Pulmonary artery endothelial cell (primary cell): Measurements from ENCODE around the gene MAP7. TPM values are rescaled to one million over a fixed set of nuclear protein-coding genes. Genes with fewer than 3 reads are reported as not detected.
"Not testable (repeated sequence)": the region's sequence is repeated elsewhere in the genome, so short reads cannot be mapped to it uniquely, and the experiment has no call there.

Source experiments
- DNase-seq: peaks from one replicate; pipeline ENCODE4 v3.0.0-alpha.2; 2011; ENCODE audit warnings: low read depth, low spot score
- total RNA-seq: library from RNA; depleted of rRNA; stranded (reverse); fragments of >200 nt; gene quantifications from 2 replicates; pipeline ENCODE4 v1.2.3, GENCODE V29; 2014

The MAP7 gene
- total RNA-seq, 1 donor from 2014 or later = 0.66 TPM

DNA sequence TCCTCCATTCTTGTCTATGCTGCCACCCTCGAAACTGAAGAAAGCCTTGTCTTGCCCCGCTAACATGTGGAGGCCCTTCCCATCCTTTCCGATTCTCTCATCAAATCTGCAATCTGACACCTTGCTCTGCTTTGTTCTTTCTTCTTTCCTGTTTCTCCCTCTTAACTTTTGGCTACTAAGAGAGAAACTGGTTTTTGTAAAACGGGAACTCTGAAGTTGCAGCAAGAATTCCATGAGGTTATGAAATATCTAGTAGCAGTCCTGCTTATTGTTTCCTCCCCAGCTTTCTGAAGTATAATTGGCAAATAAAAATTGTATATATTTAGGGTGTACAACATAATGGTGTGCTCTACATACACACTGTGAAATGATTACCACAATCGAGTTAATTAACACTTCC, 80.2 kb downstream of the MAP7 start:
- DNase-seq = no peak

DNA sequence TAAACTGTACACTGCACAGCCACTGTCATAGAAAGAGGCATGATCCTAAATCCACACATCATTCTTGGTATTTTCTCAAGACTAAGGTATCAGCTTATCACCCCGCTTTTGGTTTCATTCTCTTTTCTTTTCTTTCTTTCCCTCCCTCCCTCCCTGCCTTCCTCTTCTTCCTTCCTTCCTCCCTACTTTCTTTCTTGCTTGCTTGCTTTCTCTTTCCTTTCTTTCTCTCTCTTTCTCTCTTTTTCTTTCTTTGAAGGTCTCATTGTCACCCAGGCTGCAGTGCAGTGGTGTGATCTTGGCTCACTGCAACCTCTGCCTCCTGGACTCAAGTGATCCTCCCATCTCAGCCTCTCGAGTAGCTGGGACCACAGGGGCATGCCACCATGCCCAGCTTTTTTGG, 81.1 kb downstream of the MAP7 start:
- no peak for DNase-seq

DNA sequence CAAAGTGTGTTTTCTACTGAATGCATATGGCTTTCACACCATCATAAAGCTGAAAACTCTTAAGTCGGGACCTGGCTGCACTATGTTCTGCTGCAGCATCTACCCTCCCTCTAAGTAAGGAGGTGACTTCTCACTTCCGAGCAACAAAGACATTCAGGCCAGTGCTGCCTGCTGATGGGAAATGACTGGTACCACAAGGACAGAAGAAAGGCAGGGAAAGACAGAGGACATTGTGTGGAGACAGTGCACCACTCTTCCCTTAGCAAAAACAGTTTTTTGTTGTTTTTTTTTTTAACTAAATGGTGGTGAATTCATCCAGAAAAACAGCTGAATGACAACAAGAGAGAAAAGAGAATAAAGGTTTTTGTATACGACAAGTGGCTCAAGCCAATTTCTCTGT, 81.5 kb downstream of the MAP7 start:
- no peak for DNase-seq

DNA sequence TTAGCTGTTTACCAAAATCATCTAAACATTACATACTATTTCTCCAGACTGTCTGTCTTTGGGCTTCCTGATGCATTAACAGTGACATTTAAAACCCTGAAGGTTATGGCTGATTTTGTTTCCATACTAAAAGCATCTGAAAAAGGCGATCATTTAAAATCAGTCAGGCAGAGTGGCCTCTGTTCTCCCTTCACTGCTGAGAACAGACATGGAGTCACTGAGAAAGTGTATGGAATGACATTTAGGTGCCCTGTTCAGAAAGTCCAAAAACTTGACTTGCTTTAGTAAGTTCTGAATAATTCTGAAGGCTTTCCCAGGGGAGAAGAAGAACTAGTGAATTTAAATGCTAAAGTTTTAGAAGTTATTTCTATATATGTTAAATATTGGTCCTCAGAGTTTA, 83.0 kb downstream of the MAP7 start:
- DNase-seq = no peak

DNA sequence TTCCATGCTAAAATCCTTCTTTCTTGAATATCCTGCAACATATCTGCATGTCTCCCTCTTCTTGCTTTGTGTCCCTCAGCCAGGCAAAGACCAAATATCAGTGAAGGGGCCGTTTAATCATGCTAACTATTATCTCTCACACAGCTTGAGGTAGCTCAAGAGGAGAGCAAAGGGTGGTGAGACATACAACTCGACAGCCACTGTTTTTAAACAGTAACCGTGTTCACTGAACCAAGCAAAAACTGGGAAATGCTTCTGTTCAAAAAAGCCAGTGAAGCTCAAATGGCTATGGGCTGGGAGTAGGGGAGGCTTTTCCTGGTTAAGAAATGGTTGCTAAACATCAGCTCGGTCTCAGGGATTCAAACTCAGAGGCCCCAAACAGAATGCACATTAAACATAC, 83.4 kb downstream of the MAP7 start:
- no peak for DNase-seq

DNA sequence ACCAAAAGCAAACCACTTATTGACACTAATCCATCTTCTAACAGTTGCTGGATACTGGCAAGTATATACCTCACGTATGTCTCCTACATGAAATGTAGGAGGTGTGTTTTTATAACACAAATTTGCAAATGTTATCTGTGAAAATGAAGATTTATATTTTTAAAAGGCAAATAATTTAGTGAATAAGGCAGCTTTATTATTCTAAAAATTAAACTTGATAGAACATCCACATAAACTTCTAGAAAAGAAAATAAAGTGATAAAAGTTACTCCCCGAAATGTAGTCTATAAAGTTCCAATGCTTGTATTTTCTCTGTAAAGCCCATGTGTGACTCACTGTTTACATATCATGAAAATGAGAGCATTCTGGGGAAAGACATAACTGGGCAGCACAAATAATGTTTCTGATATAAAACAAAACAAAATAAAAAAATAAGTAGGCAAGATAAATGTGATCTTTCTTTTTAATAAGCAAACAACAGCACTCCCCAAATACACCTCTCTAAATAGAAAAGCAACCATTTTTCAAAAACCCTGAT, 84.4 kb downstream of the MAP7 start:
- DNase-seq = no peak

DNA sequence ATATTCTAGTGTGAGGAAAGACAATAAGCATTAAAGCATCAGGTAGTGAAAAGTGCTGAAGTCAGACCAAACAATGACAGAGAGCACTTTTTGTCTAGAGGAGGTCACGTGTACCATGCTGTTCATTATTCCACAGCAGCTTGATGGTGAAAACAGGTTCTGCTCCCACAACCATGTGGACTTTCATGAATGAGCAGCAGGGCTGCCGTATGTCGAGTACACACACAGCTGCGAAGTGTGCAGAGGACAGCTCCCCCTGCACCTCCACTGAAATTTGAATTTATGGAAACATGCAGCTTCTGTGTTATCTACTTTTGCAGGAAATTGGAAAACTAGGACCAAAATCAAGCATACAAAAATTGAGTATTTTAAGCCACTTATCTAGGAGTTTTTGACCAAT, 85.3 kb downstream of the MAP7 start:
- DNase-seq = no peak

DNA sequence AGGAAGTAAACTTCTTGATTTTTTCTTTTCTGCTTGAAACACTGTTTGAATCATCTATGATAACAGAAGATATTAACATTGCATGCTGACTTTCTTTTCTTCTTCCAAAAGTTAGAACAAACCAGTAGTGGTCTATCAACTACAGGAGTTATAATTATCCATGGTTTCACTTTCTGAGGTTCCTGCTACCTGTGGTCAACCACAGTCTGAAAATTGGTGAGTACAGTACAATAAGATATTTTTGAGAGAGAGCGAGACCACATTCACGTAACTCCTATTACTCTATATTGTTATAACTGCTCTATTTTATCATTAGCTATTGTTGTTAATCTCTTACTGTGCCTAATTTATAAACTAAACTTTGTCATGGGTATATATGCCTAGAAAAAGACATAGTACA, 86.1 kb downstream of the MAP7 start:
- DNase-seq = no peak

DNA sequence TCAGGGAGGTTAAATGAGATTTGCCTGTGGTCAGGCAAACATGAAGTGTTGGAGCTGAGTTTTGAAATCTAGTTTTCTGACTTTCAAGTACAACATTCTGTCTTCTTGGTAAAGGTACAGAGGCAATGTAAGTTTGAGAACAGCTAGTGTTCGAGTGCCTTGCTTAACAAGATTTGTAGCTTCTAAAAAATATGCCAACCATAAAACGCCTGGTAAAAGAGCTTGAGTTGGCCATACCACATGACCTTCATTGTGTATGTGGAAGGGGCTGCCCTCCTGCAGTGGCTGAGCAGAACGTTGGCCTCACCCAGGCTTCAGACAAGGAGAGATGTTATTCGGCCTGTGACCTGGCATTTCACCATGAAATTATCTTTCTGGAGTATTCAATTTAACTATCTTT, 86.5 kb downstream of the MAP7 start:
- no peak for DNase-seq

DNA sequence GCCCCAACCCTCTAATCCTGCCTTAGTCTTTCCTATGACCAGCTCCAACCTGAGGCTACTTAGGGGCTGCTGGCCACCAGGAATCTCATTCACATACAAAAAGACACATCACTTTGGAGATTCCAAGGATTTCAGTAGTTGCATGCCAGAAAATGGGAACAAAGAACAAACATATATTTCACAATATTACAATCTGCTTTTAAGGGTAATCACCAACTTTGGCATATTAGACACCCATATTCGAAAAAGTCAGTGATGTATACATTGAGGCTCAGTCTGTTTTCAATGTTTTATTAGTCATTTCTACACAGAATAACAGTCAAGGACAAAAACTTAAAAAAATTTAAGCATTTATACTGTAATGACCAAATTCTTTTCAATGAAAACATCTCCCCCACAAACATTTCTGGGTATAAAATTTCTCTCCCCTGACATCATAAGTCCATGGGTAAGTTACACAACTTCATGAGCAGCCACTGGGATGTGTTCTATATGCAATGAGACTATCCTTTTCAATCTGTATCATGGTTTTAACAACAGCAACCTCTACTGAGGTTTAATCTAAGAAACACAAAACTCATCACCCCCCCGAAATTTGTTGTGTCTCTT, 103.5 kb downstream of the MAP7 start:
- no peak for DNase-seq

DNA sequence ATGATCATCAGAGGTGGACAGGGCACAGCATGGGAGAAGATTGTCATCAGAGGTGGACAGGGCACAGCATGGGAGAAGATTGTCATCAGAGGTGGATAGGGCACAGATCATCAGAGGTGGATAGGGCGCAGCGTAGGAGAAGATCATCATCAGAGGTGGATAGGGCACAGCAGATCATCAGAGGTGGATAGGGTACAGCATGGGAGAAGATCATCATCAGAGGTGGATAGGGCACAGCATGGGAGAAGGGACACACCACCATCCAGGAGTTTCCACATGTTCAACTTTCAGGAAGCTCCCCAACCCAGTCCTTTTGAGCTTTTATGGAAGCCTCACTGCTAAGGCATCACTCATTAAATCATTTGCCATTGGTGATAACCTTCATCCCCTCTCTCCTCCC, 104.1 kb downstream of the MAP7 start:
- DNase-seq = no peak

DNA sequence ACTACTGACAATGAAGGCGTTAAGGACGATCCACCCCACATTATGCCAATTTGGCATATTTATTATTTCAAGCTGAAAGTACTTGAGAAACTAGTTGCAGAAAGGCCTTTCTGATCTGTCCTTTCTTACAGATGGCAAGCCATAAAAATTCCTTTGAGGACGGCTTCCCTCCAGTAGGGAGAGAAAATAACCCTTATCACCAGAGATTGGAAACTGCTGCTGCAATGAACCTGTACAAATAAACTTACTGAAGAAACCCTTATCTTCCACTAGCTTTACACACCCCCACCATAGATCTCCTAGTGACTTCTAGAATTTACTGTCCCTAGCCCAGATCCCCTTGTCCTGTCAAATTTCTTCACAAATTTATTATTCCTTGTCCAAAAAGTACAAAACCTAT, 105.2 kb downstream of the MAP7 start:
- DNase-seq = no peak

DNA sequence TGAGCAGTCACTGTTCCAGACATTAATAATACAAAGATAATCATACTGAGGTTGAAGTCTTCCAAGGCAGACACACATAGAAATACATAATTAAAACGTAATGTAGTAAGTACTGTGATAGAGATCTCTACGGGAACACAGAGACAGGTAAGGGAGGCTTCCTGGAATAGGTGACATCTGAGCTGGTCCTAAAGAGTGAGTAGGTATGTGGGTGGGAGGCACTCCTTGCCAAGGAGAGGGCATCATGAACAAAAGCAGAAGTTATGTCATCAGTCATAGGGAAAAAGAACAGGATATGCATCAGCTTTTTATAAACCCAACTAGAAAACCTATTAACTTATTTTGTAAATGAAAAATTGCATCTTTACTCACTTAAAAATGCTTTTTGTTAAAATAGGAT, 110.0 kb downstream of the MAP7 start:
- DNase-seq = no peak

DNA sequence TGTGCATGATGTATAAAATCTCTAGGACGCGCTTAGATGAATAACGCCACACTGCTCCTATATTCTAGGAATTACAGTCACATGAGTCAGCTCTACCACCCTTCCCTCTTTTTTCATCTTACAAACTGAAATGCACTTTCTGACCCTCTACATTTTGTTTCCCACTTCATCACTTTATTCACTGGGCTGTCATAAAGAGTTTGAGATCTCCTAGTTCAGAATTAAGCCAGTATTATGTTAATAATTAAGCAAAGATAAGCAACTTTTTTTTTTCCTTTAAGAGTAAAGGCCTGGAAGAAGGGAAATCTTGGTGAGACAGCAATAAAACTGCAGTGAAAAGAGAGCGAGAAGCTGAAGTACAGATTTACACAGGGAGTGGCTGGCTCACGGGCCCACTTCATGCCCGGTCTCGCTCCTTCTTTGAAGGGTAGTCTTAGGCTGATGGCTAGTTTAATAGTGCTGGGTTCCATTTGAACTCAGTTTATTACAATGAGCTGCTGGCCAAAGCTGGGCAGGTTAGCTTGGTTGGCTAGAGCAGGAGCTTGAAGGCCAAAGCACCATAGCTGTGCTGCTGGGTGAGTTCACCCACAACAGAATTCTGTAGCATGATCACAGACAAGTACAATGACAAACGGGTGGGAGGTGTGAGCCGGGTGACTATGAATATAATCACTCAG, 110.6 kb downstream of the MAP7 start:
- DNase-seq = no peak

DNA sequence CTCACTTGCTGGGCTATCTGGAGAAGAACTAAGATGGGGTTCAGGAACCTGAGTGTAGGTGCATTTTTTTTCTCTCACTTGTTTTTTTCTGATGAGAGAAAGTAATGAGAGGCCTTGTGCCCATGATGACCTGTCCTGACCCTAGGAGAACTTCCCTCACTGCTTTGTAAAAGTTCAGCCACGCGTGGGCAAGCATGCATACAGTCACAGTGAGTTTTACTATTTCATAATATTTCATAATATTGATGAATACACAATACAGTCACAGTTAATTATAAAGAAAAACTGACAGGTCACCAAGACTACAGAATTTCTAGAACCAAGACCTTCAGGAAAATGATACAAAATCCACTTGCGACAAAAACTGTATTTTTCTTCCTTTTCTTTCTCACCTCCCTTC, 111.8 kb downstream of the MAP7 start:
- DNase-seq = no peak

DNA sequence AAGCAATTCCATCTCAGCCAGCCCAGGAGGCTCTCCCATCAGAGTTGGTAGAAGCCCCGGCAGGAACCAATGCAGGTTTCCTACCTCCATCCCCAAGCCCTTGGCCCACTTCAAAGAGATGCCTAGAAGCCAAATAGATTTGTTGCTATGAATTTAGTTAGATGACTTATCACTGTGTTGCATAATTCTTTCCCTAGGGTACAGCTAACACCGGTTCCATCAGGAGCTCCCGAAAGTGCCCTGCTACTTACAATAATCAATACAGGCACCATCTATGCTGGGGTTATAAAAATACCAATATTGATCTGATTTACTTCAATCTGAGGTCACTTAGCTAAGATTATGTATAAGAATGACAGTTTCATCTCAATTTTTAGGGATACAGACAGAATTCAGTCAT, 113.0 kb downstream of the MAP7 start:
- no peak for DNase-seq

DNA sequence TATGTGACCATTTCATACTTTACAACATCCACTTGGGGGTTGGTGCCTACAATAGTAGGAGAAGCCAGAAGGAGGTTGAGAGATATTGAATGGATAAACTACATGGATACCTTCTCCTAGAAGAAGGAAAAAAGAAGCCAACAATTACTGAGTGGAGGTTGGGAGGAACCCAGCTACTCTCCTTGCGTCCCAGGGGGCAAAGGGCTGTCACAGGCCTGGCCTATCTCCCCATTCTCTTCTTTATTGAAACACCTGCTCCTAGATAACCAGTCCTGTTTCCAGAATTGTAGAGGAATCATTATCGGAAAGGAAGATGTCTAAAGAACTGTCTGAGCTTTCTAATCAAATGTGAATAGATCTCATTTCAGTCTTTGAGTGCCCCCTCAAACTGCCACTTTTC, 115.1 kb downstream of the MAP7 start:
- DNase-seq = no peak

DNA sequence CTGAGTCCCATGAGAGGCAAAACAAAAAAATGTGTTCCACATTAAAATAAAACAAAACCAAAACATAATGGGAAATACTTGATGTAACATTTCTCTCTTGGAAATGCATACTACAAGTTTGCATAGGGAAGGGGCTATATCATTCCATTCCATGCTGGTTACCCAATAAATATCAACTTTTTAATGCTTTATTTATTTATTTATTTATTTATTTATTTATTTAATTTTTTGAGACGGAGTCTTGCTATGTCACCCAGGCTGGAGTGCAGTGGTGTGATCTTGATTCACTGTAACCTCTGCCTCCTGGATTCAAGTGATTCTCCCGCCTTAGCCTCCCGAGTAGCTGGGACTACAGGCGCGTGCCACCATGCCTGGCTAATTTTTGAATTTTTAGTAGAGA, 118.9 kb downstream of the MAP7 start:
- not testable (repeated sequence) for DNase-seq

DNA sequence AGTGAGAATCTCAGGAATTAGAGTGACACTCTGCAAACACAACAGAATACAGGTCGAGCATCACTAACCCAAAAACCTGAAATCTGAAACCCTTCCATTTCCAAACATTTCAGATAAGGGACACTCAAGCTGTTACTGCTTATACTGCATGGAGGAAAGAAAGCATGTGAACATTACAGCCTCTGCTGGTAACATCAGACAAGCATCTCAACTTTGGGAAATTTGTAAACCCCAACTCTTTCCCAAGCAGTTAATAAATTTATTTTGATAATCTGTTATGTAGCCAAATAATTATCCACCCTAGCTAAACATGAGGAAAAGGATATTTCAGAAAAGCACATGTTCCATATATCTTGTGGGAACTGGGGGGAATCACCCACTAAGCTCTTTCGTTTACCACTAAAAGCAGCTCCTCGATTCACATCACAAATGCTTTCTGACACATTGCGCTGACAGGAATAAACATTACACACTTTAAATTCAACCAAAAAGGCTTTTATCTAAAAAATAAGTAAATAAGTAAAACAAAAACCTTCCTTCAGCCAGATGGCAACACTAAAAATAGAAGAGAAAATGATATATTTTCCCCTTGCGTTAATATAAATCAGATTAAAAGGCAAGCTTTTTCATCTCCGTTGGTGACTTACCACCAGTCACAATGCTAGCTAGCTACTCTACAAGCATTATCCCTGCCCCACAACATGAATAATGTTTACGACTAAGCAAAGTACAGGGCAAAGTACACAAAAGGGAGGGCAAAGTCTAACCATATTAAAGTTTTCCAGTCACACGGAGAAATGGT, 120.8 kb downstream of the MAP7 start:
- no peak for DNase-seq

DNA sequence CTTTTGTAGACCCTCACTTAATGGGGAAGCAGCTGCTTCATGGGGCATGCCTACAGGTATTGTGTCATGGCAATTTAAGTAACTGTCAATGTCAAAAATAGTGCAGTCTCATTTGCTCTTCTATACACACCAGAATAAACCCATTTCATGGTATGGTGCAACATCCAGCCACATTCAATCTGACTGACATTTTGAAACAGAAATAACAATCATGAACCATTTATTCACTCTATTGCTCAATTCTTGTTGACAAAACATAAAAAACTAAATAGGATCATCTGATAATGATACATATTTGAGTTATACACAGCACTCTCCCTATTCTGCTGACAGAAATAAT, 122.9 kb downstream of the MAP7 start:
- DNase-seq = no peak

DNA sequence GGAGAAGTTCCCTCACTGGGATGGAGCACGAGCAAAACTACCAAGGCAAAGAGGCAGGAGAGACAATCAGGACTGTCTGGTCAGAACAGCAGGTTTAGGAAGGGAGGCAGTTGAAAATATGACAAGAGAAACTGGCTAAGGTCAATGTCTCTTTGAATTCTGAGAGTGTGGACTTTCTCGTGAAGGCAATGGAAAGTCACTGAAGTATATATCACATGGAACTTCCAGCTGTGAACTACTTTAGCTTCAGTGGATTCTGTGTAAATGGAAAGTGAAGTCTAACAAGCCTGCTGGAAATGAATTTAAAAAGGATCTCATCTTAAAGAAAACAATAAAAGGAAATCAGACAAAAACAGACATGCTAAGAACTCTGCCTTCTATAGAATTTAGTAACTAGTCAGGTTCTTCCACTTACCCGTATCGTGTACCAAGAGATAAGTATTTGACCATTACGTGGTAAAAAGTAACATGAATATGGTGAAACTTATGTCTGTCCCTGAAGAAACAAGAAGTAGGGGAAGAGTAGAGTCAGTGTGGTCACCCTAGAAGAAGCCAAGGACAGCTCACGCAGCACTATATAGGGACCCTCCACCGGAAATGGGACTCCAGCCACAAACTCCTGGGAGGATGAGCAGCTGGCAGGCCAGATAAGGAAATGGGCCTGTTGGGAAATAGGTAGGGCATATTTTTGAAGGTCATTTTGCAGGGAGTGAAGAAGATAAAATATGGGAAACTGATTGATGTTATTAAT, 123.4 kb downstream of the MAP7 start:
- DNase-seq = no peak

DNA sequence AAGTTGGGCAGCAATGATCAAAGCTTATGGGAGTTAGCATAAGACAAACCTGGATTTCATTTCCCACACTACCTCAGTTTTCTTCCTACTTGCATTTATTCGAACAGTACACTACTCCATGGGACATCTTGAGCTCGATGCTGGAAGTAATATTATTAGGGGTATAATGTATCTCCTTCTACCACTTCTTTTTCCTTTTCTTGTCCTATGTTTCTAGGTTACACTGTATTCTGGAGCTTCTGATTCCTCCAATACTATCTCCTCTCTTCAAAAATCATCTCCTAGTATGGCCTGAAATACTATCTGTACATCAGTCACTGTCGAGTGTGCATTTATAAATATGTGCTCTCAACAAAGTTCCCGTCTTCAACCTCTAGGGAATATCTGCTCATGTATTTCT, 124.4 kb downstream of the MAP7 start:
- DNase-seq = no peak
